HEK293 (cell line): ENCODE data around the gene DBF4B.

Experiments used
- AEBP2 ChIP-seq: fragments of 450-650 bp; formaldehyde crosslinking; IDR thresholded peaks from 2 replicates; pipeline ENCODE4 v1.5.1; 2016; ENCODE audit warnings: missing biosample characterization, missing genetic modification characterization, borderline replicate concordance
- BCL11A ChIP-seq: fragments of 450-650 bp; formaldehyde crosslinking; IDR thresholded peaks from 2 replicates; pipeline ENCODE4 v1.5.1; 2016; ENCODE audit warnings: low read depth, missing biosample characterization, missing genetic modification characterization
- CTCF ChIP-seq: fragments of 450-650 bp; formaldehyde crosslinking; IDR thresholded peaks from 2 replicates; pipeline ENCODE4 v1.5.1; 2016; ENCODE audit warnings: missing biosample characterization, missing genetic modification characterization
- IKZF3 ChIP-seq: fragments of 450-650 bp; IDR thresholded peaks from 2 replicates; pipeline ENCODE4 v1.5.0; 2018; ENCODE audit warnings: missing biosample characterization, mild to moderate bottlenecking, missing genetic modification characterization, moderate library complexity
- KLF16 ChIP-seq: fragments of 450-650 bp; formaldehyde crosslinking; IDR thresholded peaks from 2 replicates; pipeline ENCODE4 v1.5.1; 2017; ENCODE audit warnings: missing biosample characterization, missing genetic modification characterization
- KLF9 ChIP-seq: fragments of 450-650 bp; formaldehyde crosslinking; IDR thresholded peaks from 2 replicates; pipeline ENCODE4 v1.5.1; 2016; ENCODE audit warnings: missing biosample characterization, missing genetic modification characterization, low read depth
- REPIN1 ChIP-seq: fragments of 450-650 bp; formaldehyde crosslinking; IDR thresholded peaks from 2 replicates; pipeline ENCODE4 v1.5.1; 2017; ENCODE audit warnings: missing biosample characterization, missing genetic modification characterization, low read depth
- SP2 ChIP-seq: fragments of 450-650 bp; formaldehyde crosslinking; IDR thresholded peaks from 2 replicates; pipeline ENCODE4 v1.5.1; 2016; ENCODE audit warnings: missing biosample characterization, missing genetic modification characterization
- ZBTB11 ChIP-seq: fragments of 450-650 bp; formaldehyde crosslinking; conservative IDR thresholded peaks from 2 replicates; pipeline ENCODE4 v1.5.1; 2016; ENCODE audit warnings: low read depth, missing biosample characterization, missing genetic modification characterization
- ZBTB17 ChIP-seq: fragments of 450-650 bp; formaldehyde crosslinking; IDR thresholded peaks from 2 replicates; pipeline ENCODE4 v1.5.1; 2016; ENCODE audit warnings: missing biosample characterization, missing genetic modification characterization
- ZBTB44 ChIP-seq: fragments of 450-650 bp; IDR thresholded peaks from 2 replicates; pipeline ENCODE4 v1.5.1; 2018; ENCODE audit warnings: missing biosample characterization, mild to moderate bottlenecking, missing genetic modification characterization
- ZBTB48 ChIP-seq: fragments of 450-650 bp; formaldehyde crosslinking; IDR thresholded peaks from 2 replicates; pipeline ENCODE4 v1.5.1; 2016; ENCODE audit warnings: missing biosample characterization, missing genetic modification characterization
- ZNF140 ChIP-seq: fragments of 450-650 bp; formaldehyde crosslinking; IDR thresholded peaks from 2 replicates; pipeline ENCODE4 v1.5.1; 2016; ENCODE audit warnings: missing biosample characterization, missing genetic modification characterization
- ZNF146 ChIP-seq: fragments of 450-650 bp; formaldehyde crosslinking; IDR thresholded peaks from 2 replicates; pipeline ENCODE4 v1.5.1; 2016; ENCODE audit warnings: missing biosample characterization, missing genetic modification characterization
- ZNF2 ChIP-seq: fragments of 450-650 bp; formaldehyde crosslinking; IDR thresholded peaks from 2 replicates; pipeline ENCODE4 v1.5.1; 2016; ENCODE audit warnings: missing biosample characterization, missing genetic modification characterization
- ZNF214 ChIP-seq: fragments of 450-650 bp; formaldehyde crosslinking; IDR thresholded peaks from 2 replicates; pipeline ENCODE4 v1.5.1; 2017; ENCODE audit warnings: missing biosample characterization, mild to moderate bottlenecking, missing genetic modification characterization, borderline replicate concordance
- ZNF248 ChIP-seq: fragments of 450-650 bp; formaldehyde crosslinking; IDR thresholded peaks from 2 replicates; pipeline ENCODE4 v1.5.1; 2017; ENCODE audit warnings: missing biosample characterization, missing genetic modification characterization
- ZNF292 ChIP-seq: fragments of 450-650 bp; formaldehyde crosslinking; IDR thresholded peaks from 2 replicates; pipeline ENCODE4 v1.5.1; 2016; ENCODE audit warnings: low read depth, missing biosample characterization, missing genetic modification characterization, borderline replicate concordance
- ZNF302 ChIP-seq: fragments of 450-650 bp; formaldehyde crosslinking; IDR thresholded peaks from 2 replicates; pipeline ENCODE4 v1.5.1; 2016; ENCODE audit warnings: missing biosample characterization, missing genetic modification characterization, low read depth
- ZNF324 ChIP-seq: fragments of 450-650 bp; formaldehyde crosslinking; IDR thresholded peaks from 2 replicates; pipeline ENCODE4 v1.5.1; 2016; ENCODE audit warnings: missing biosample characterization, missing genetic modification characterization
- ZNF335 ChIP-seq: fragments of 450-650 bp; formaldehyde crosslinking; conservative IDR thresholded peaks from 2 replicates; pipeline ENCODE4 v1.5.1; 2016; ENCODE audit warnings: missing biosample characterization, missing genetic modification characterization
- ZNF529 ChIP-seq: fragments of 450-650 bp; formaldehyde crosslinking; IDR thresholded peaks from 2 replicates; pipeline ENCODE4 v1.5.1; 2017; ENCODE audit warnings: missing genetic modification characterization, missing biosample characterization; ENCODE audit not compliant: insufficient replicate concordance
- ZNF596 ChIP-seq: fragments of 450-650 bp; IDR thresholded peaks from 2 replicates; pipeline ENCODE4 v1.5.0; 2018; ENCODE audit warnings: missing biosample characterization, mild to moderate bottlenecking, missing genetic modification characterization, moderate library complexity
- ZNF629 ChIP-seq: fragments of 450-650 bp; formaldehyde crosslinking; IDR thresholded peaks from 2 replicates; pipeline ENCODE4 v1.5.1; 2017; ENCODE audit warnings: missing biosample characterization, missing genetic modification characterization
- ZNF704 ChIP-seq: fragments of 450-650 bp; formaldehyde crosslinking; IDR thresholded peaks from 2 replicates; pipeline ENCODE4 v1.5.1; 2016; ENCODE audit warnings: missing biosample characterization, missing genetic modification characterization
- ZNF747 ChIP-seq: fragments of 450-650 bp; formaldehyde crosslinking; IDR thresholded peaks from 2 replicates; pipeline ENCODE4 v1.5.1; 2016; ENCODE audit warnings: missing biosample characterization, missing genetic modification characterization
- ZNF777 ChIP-seq: fragments of 450-650 bp; formaldehyde crosslinking; IDR thresholded peaks from 2 replicates; pipeline ENCODE4 v1.5.1; 2017; ENCODE audit warnings: missing biosample characterization, missing genetic modification characterization, borderline replicate concordance
- ZNF843 ChIP-seq: fragments of 450-650 bp; formaldehyde crosslinking; IDR thresholded peaks from 2 replicates; pipeline ENCODE4 v1.5.1; 2016; ENCODE audit warnings: missing biosample characterization, missing genetic modification characterization

Gene DBF4B

GRCh38 chr17:44708401-44709263, at the start of gene DBF4B (continued):
- TF ChIP-seq ZBTB11 (tag by site-specific recombination) (peak; percentile 72), REPIN1 (tag by site-specific recombination) (0 out of 2 replicates have a peak, but pooled peaks have one; percentile 16), ZBTB44 (0 out of 2 replicates have a peak, but pooled peaks have one; percentile 20), KLF16 (tag by site-specific recombination) (peak; percentile 84), ZNF529 (no peak), ZNF2 (tag by site-specific recombination) (peak; percentile 80; the same call in 1 of the 2 replicates), ZNF324 (tag by site-specific recombination) (peak; percentile 68; the same call in 1 of the 2 replicates), ZNF335 (peak; percentile 83), KLF9 (tag by site-specific recombination) (peak; percentile 40), SP2 (peak; percentile 54), ZNF302 (tag by site-specific recombination) (no peak), ZNF140 (no peak), ZNF843 (no peak), BCL11A (tag by site-specific recombination) (peak; percentile 63; the same call in 1 of the 2 replicates), ZNF596 (tag by site-specific recombination) (no peak; the same call in 1 of the 2 replicates), IKZF3 (peak; percentile 58; the same call in 1 of the 2 replicates), ZNF214 (no peak), ZNF292 (tag by site-specific recombination) (no peak), ZNF629 (tag by site-specific recombination) (peak; percentile 72), AEBP2 (no peak), ZNF248 (tag by site-specific recombination) (no peak), ZNF777 (tag by site-specific recombination) (peak; percentile 41; the same call in 1 of the 2 replicates), ZNF704 (tag by site-specific recombination) (peak; percentile 60), ZNF747 (tag by site-specific recombination) (no peak), ZNF146 (tag by site-specific recombination) (no peak), ZBTB48 (tag by site-specific recombination) (peak; percentile 81), ZBTB17 (tag by site-specific recombination) (peak; percentile 89), CTCF (no peak)
